ENCODE measurements around the gene FOXP2.
A peak's percentile ranks its signal among the peaks of the same experiment; 100 is the strongest.

The FOXP2 gene

GRCh38 chr7:114659409-114660125, 245.0 kb downstream of the FOXP2 start:
- no peak for FAIRE-seq

- FAIRE-seq = no peak
These were observed 245.5 kb downstream of the FOXP2 start for GRCh38 chr7:114660126-114660486.

- no peak for FAIRE-seq
These were observed 246.1 kb downstream of the FOXP2 start for GRCh38 chr7:114660753-114661152.

- no peak for FAIRE-seq
These were observed 247.5 kb downstream of the FOXP2 start for GRCh38 chr7:114662002-114662677.

GRCh38 chr7:114663502-114663901, 248.9 kb downstream of the FOXP2 start:
- FAIRE-seq = no peak

- no peak for FAIRE-seq
These were observed 256.1 kb downstream of the FOXP2 start for GRCh38 chr7:114670676-114671075.

- no peak for FAIRE-seq
These were observed 257.0 kb downstream of the FOXP2 start for GRCh38 chr7:114671563-114672123.

GRCh38 chr7:114678116-114678515, 263.5 kb downstream of the FOXP2 start:
- no peak for FAIRE-seq

- no peak for FAIRE-seq
These were observed 272.6 kb downstream of the FOXP2 start for GRCh38 chr7:114687238-114687637.

- no peak for FAIRE-seq
These were observed 273.9 kb downstream of the FOXP2 start for GRCh38 chr7:114688443-114689055.

- peak; percentile 93 for FAIRE-seq
These were observed 274.8 kb downstream of the FOXP2 start for GRCh38 chr7:114689406-114689805.

GRCh38 chr7:114691605-114692004, 277.0 kb downstream of the FOXP2 start:
- no peak for FAIRE-seq

GRCh38 chr7:114695182-114695581, 280.6 kb downstream of the FOXP2 start:
- FAIRE-seq = no peak

- no peak for FAIRE-seq
These were observed 285.8 kb downstream of the FOXP2 start for GRCh38 chr7:114700247-114700928.

GRCh38 chr7:114703677-114704076, 289.1 kb downstream of the FOXP2 start:
- FAIRE-seq = no peak

- no peak for FAIRE-seq
These were observed 294.0 kb downstream of the FOXP2 start for GRCh38 chr7:114708646-114709045.

GRCh38 chr7:114710499-114710898, 295.9 kb downstream of the FOXP2 start:
- no peak for FAIRE-seq

GRCh38 chr7:114711241-114711640, 296.6 kb downstream of the FOXP2 start:
- FAIRE-seq = no peak

GRCh38 chr7:114715907-114716306, 301.3 kb downstream of the FOXP2 start:
- FAIRE-seq = no peak

GRCh38 chr7:114718861-114719260, 304.2 kb downstream of the FOXP2 start:
- no peak for FAIRE-seq

- FAIRE-seq = no peak
These were observed 306.1 kb downstream of the FOXP2 start for GRCh38 chr7:114720725-114721124.

GRCh38 chr7:114722562-114722961, 307.9 kb downstream of the FOXP2 start:
- no peak for FAIRE-seq

GRCh38 chr7:114723308-114723707, 308.7 kb downstream of the FOXP2 start:
- FAIRE-seq = no peak

All from endometrium (tissue), 2 donors.